Right atrium auricular region (tissue), 2 donors: ENCODE measurements around the gene PSORS1C1. TPM values are rescaled to one million over a fixed set of nuclear protein-coding genes. Genes with fewer than 3 reads are reported as not detected.
A peak's percentile ranks its signal among the peaks of the same experiment; 100 is the strongest.
"Not testable (repeated sequence)": the region's sequence is repeated elsewhere in the genome, so short reads cannot be mapped to it uniquely, and the experiment has no call there.

Source experiments
- DNase-seq: peaks from one replicate; pipeline ENCODE4 v3.0.0-alpha.2; 2019; ENCODE audit warnings: low spot score
- H3K27ac ChIP-seq, 2 donors: fragments of 200-600 bp; sonication (generic); 1 replicate in 1 of 2; 2 replicates in 1 of 2; pipeline ENCODE4 v1.5.1; 2016 to 2019
- H3K27me3 ChIP-seq, 2 donors: fragments of 200-600 bp; sonication (generic); one replicate each; pipeline versions ENCODE4 v1.5.1 to v1.6.0; 2017 to 2019
- H3K36me3 ChIP-seq: fragments of 200-600 bp; sonication (generic); one replicate; pipeline ENCODE4 v1.5.1; 2016
- H3K4me1 ChIP-seq, 2 donors: fragments of 200-600 bp; sonication (generic); one replicate each; pipeline versions ENCODE4 v1.5.1 to v1.6.0; 2017 to 2019
- H3K4me3 ChIP-seq, 2 donors: fragments of 200-600 bp; sonication (generic); 1 replicate in 1 of 2; 2 replicates in 1 of 2; pipeline ENCODE4 v1.5.1; 2017 to 2019; ENCODE audit warnings: mild to moderate bottlenecking in 1 of 2, moderate library complexity in 1 of 2
- H3K9me3 ChIP-seq, 2 donors: fragments of 200-600 bp; sonication (generic); one replicate each; pipeline ENCODE4 v1.5.1; 2019
- CTCF ChIP-seq, 2 donors: fragments of 200-600 bp; sonication (generic); IDR thresholded peaks; one replicate each; pipeline ENCODE4 v1.5.1; 2019; ENCODE audit warnings: antibody characterized with exemption in 2 of 2
- total RNA-seq, 2 donors: library from RNA; depleted of rRNA; stranded (reverse); fragments of >200 nt; gene quantifications; one replicate each; pipeline ENCODE4 v1.1.0, GENCODE V29; 2016

The PSORS1C1 gene
- total RNA-seq, 2 donors from 2014 or later = 0.33 to 1.5 TPM

- no peaks in the 10 kb centered on the region for H3K27me3 ChIP-seq
- H3K27ac ChIP-seq = peak overlapping the region; percentile 66 to 75
- H3K4me3 ChIP-seq = peak overlapping the region; percentile 28 to 39
- no peaks in the 10 kb centered on the region for H3K36me3 ChIP-seq
- no peaks in the 10 kb centered on the region for H3K4me1 ChIP-seq
- no peaks in the 10 kb centered on the region for H3K9me3 ChIP-seq
- no peak for TF ChIP-seq CTCF (IDR thresholded peaks at IDR 0.05)
- DNase-seq = peak; percentile 85
Observed at GRCh38 chr6:31186052-31186734, 71.6 kb downstream of the PSORS1C1 start.

GRCh38 chr6:31187780-31188194 lies 73.2 kb downstream of the PSORS1C1 start:
- Histone ChIP-seq H3K27me3 (no peaks in the 10 kb centered on the region), H3K4me1 (no peaks in the 10 kb centered on the region), H3K27ac (no peak overlapping the region), H3K4me3 (no peak overlapping the region), H3K36me3 (no peaks in the 10 kb centered on the region), H3K9me3 (no peaks in the 10 kb centered on the region)
- no peak for TF ChIP-seq CTCF (IDR thresholded peaks at IDR 0.05)
- no peak for DNase-seq

GRCh38 chr6:31189223-31189622 lies 74.6 kb downstream of the PSORS1C1 start:
- H3K4me3 ChIP-seq, H3K27ac ChIP-seq, H3K9me3 ChIP-seq, H3K4me1 ChIP-seq, H3K36me3 ChIP-seq, H3K27me3 ChIP-seq, DNase-seq: not testable (repeated sequence)

Other genes with a start within 250 kb of the PSORS1C1 start
- 100 to 1,000 TPM in 1 of 2 donors, 10 to 100 TPM in 1; 61.7 to 106 TPM for gene DDR1, start 230.3 kb upstream of the PSORS1C1 start, total RNA-seq
- 1 to 10 TPM; 3.6 to 4.0 TPM for gene GTF2H4, start 206.6 kb upstream of the PSORS1C1 start, total RNA-seq
- 10 to 100 TPM; 12.1 to 13.6 TPM for gene VARS2, start 200.6 kb upstream of the PSORS1C1 start, total RNA-seq
- gene SFTA2, start 182.6 kb upstream of the PSORS1C1 start, total RNA-seq = not detected
- not detected for gene MUCL3, start 173.8 kb upstream of the PSORS1C1 start, total RNA-seq
- gene MUC21, start 131.1 kb upstream of the PSORS1C1 start, total RNA-seq = not detected
- not detected for gene MUC22, start 104.3 kb upstream of the PSORS1C1 start, total RNA-seq
- not detected for gene C6orf15, start 2.2 kb upstream of the PSORS1C1 start, total RNA-seq
- not detected for gene CDSN, start 5.6 kb downstream of the PSORS1C1 start, total RNA-seq
- gene PSORS1C2, start 24.3 kb downstream of the PSORS1C1 start, total RNA-seq = not detected
- 1 to 10 TPM; 7.6 to 9.1 TPM for gene CCHCR1, start 43.0 kb downstream of the PSORS1C1 start, total RNA-seq
- gene TCF19, start 43.8 kb downstream of the PSORS1C1 start, total RNA-seq = 1 to 10 TPM; 1.5 to 1.6 TPM
- gene POU5F1, start 55.9 kb downstream of the PSORS1C1 start, total RNA-seq = not detected
- gene HLA-C, start 157.3 kb downstream of the PSORS1C1 start, total RNA-seq = 100 to 1,000 TPM; 122 to 503 TPM
- gene HLA-B, start 242.4 kb downstream of the PSORS1C1 start, total RNA-seq = 100 to 1,000 TPM; 297 to 584 TPM